GM19324 (cell line): Measurements from ENCODE around the gene GLG1.
A peak's percentile ranks its signal among the peaks of the same experiment; 100 is the strongest.
"Not testable (repeated sequence)": the region's sequence is repeated elsewhere in the genome, so short reads cannot be mapped to it uniquely, and the experiment has no call there.

Experiments
- ATAC-seq: cut with Tn5 transposase; IDR thresholded peaks from one replicate; pipeline ENCODE4 v1.9.1; 2021; ENCODE audit warnings: mild to moderate bottlenecking, moderate library complexity; ENCODE audit not compliant: unreplicated experiment, low FRiP score

GLG1 gene

DNA sequence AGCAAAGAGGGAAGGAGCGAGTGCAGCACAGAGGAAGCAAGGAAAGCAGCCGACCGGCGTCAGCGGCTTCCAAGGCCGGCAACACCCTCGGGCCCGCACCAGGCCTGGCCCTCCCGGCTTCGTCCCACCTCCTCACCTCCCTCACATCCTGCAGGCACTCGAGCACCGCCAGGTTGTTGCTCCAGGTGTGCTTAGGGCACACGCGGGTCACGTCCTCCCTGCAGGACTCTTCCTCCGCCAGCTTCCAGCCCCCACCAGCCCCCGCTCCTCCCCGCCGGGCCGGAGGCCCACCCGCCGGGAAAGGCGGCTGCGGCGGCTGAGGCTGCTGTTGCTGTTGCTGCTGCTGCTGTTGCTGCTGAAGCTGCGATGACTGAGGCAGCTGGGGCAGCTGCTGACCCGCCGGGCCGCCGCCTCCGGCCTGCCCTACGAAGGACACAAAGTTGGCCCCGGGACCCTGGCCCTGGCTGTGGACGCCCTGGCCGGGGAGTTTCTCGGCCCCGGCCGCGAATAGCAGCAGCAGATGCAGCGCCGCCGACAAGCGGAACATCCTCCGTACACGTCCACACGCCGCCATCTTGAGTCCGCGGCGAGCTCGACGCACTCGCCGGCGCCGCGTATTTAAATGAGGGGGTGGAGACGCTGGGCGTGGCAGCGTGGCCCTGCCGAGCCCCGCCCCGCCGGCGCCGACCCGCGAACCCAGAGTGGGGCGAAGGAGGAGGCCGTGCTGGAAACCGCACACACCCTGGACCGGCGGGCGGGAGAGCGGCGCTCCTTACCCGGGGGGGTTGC, at the start of gene GLG1:
Gene GLG1, minus strand, starts transcription at position 594 of the 789 bp plus-strand sequence. Its CDS starts 20 bp downstream, at position 574.
- peak; percentile 95 for ATAC-seq

DNA sequence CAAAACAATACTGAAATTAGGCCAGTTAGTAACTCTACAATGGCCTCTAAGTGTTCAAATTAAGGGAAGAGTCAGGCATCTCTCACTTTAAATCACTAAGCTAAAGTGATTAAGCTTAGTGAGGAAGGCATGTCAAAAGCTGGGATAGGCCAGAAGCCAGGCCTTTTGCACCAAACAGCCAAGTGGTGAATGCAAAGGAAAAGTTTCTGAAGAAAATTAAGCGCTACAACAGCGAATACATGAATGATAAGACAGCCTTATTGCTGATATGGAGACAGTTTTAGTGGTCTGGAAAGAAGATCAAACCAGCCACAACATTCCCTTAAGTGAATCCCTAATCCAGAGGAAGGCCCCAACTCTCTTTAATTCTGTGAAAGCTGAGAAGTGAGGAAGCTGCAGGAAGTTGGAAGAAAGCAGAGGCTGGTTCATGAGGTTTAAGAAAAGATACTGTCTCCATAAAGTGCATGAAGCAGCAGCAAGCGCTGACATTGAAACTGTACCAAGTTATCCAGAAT, 47.7 kb upstream of the GLG1 start:
- no peak for ATAC-seq

DNA sequence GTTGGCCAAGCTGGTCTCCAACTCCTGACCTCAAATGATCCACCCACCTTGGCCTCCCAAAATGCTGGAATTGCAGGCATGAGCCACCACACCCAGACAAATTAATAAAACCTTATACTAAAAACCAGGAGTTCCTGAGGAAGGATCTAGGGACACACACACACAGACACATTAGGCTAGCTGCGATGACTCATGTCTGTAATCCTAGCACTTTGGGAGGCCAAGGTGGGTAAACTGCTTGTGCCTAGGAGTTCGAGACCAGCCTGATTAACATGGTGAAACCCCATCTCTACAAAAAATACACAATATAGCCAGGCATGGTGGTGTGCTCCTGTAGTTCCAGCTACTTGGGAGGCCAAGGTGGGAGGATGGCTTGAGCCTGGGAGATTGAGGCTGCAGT, 46.0 kb upstream of the GLG1 start:
- ATAC-seq, result not testable (repeated sequence)

DNA sequence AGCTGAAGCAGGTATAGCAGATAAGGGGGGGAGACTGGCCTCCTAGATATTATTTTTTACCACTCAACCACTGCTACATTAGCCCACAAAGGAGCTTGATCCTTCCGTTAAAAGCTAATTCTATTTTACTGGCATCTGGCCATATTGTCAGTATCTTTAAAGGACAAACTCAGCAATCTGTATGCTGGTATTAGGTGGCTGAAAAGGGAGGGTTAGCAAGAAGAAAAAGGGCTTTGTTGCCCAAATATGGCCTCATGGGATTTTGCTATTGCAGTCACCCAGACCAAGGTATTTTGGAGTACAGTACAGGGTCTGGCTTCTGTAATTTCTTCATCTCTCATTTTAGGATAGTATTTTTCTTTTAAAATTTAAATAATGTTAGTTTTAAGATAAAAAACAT, 45.3 kb upstream of the GLG1 start:
- no peak for ATAC-seq

DNA sequence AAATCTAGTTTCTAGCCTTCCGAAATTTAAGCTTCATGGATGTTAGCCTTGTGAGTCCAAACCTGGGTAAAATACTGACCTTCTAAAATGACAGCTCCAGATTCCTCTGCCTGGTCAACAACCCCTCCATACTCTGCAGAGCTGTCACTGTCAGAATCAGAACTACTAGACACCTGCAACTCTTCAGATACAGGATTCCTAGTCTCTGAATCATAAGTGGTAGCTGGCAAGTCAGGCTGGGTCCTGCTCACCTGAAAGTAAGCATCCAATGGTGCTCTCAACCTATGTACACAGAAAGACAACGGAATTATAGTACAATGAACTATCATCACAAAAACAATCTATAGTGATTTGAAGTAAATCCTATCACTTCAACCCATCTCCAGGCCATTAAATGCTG, 44.9 kb upstream of the GLG1 start:
- ATAC-seq, result no peak

DNA sequence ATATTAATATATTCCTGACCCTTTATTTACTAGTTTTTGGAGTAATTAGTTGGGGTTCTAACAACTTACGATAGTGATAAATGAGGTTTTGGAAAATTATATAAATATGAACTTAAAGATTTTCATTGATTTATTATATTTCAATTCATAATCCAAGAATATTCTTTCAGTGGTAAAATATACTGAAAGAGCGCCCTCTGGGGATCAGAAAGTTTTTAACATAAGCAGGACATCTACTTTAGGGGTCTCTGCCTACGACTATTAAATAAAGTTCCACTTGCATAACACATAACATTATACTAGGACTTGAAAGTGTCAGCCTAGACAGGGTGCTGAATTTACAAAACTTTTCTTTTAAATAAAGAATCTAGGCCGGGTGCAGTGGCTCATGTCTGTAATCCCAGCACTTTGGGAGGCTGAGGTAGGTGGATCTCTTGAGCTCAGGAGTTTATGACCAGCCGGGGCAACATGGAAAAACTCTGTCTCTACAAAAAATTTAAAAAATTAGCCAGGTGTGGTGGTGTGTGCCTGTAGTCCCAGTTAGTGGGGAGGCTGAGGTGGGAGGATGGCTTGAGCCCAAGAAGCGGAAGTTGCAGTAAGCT, 44.2 kb upstream of the GLG1 start:
- no peak for ATAC-seq

DNA sequence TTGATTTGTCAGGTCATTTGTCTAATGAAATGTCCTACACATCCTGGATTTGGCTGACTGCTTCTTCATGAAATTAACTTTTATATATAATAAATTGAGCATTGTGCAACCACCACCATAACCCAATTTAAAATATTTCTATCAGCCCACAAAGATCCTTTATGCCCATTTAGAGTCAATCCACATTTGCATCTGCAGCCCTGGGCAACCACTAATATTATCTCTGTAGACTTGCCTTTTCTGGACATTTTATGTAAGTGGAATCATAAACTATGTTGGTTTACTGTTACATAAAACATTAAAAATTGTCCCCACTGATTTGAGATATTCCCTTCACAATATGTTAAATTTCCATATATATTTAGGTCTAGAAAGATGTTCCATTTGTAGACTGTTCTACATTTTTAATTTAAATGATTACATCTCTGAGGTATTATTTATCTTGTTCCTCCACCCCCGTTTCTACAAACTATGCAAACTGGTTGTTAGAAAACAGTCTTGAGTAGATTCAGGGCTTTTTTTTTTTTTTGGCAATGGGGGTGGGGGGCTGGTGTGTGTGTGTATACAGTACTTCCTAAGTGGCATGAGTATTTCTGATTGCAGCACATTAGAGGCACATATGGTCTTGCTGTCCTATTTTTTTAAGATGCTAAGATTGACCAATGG, 43.1 kb upstream of the GLG1 start:
- ATAC-seq, result no peak

DNA sequence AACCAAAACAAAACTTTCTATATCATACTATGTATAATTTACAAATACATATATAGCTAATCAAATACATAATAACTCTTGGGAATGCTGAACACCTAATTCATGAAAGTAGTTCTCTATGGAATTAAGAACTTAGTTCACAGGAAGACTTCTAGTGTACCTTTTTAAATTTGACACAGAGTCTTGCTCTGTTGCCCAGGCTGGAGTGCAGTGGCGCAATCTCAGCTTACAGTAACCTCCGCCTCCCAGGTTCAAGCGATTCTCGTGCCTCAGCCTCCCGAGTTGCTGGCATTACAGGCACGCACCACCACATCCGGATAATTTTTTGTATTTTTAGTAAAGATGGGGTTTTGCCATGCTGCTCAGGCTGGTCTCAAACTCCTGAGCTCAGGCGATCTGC, 35.1 kb upstream of the GLG1 start:
- ATAC-seq, result no peak

DNA sequence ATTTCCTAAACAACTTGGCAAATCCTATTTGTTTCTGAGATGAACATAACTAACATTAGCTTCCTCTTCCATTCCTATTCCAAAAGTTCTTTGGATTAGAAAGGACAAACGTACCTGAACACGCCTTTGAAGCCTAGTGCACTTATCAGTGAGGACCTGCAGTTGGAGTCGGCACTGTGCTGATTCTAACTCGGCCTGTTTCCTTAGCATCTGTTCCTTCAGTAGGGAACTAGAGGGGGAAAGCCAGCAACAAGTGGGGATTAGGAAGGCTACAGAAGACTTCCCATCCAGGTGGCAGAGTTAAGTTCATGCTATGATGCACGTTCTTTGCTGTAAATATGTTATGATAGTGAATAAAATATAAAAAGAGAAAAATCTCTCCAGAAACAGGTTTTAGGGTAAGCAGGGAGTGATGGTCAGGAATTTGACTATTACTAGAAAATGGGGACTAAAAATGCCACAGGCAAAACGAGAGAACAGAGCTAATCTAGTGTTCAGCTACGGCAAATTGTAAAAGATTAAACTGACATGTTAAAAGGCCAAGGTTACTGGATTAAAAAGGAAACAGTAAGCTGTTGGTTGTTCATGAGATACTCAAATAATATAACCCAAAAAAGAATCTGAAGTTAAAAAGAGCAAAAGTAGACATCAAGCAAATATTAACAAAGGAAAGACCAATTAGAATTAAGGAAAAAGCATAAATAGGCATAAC, 31.0 kb upstream of the GLG1 start:
- ATAC-seq, result no peak

DNA sequence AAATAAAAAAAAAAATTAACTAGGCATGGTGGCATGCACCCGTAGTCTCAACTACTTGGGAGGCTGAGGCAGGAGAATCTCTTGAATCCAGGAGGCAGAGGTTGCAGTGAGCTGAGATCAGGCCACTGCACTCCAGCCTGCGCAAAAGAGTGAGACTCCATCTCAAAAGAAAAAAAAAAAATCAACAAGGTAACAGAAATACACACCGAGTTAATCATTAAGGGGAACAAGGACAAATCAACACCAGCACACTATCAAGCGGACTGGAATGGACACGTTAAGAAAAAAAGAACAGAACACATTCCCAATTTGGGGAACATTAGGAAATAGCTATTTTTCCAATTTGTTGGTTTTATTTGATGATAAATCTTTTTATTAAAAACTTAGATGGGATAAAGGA, 28.4 kb upstream of the GLG1 start:
- no peak for ATAC-seq

DNA sequence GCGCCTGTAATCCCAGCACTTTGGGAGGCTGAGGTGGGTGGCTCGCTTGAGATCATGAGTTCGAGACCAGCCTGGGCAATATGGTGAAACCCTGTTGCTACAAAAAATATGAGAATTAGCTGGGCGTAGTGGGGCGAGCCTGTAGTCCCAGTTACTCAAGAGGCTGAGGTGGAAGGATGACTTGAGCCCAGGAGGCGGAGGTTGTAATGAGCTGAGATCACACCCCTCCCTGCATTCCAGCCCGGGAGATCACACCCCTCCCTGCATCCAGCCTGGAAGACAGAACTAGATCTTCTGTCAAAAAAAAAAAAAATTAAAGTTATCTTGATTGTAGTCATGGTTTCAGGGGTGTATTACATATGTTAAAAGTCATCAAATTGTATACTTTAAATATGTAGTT, 26.8 kb upstream of the GLG1 start:
- ATAC-seq, result no peak

DNA sequence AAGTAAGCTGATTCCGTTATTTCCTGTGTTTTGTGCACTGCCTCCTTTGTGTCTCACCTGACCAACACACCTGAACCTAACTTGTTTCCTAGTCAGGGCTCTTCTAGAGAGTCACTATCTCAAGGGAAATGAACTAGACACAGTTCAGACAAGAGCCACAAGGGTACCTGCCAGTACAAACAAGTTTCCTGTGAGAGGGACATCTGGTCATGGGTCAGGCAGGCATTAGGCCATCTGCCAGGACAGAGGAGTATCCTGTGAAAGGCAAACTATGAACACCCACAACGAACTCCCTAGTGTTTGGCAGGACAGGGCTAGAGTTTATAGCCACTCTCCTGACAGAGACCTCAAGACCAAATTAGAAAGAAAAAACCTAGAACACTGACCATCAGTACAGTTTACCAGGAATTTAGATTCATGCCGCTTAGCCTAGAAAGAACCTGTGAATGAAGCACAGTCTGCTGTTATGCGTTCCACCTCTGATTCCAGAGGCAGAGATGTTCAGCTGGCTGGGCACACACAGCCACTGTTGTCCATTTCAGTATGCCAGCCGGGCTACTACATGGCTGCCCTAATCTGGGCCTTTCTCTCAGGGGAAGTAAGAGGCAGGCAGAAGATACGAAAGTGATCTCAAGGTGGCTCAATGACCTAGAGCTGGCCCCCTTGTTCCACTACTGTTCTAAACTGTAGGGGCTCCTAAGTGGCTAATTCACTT, 20.7 kb upstream of the GLG1 start:
- no peak for ATAC-seq

DNA sequence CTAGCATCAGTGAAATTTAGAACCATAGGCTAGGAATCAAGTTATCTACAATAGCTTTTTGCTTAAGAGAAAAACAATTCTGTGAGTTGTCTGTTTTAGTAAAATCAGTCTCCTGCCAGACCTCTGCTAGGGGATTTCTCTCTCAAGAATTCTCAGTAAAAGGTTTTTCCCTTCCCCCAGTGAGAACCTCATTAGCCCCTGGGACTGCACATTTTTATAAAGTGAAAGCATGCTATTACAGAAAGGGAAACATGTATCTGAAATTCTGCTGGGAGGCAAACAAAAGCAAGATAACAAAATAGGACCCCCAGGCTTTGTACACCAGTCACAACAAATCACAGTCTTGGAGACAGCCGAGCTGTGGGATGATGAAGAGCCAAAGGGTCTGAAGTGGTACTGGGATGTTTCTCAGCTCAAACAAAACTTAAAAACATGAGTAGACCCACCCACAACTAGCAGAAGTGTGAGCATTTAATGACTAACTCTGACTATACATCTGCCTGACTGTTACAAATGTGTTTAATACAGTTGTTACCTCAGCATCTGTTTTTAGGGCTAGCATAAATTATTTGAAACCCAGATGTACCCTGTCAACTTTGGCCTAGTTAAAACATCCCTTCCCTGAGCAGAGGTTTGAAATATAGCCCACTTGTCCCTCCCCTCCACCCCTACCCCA, 20.0 kb upstream of the GLG1 start:
- no peak for ATAC-seq

DNA sequence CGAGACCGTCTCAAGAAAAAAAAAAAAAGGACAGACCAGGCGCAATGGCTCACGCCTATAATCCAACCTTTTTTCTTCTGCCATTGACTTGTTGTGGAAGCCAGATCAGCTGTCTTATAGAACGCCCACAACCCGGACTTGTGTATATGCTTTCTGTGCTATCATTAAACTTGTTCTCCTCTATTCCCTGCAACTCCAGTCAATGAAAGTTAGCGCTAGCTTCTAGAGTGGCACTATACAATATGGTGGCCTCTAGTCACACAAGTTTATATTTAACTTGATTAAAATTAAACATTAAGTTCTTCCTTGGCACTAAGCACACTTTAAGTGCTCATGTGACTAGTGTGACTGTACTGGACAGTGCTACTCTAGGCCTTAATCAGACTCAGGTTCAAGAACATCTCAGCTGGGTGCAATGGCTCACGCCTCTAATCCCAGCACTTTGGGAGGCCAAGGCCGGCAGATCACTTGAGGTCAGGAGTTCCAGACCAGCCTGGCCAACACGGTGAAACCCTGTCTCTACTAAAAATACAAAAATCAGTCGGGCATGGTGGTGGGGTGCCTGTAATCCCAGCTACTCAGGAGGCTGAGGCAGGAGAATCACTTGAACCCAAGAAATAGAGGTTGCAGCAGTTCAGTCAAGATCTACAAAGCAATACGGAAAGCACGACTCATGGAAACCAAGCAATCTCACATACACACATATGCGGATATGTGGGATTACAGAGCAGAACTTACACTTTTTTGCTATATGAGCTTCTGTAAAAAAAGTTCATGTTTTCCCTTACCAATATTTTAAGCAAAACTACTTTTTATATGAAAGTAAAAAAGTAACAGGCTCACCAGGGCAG, 18.8 kb upstream of the GLG1 start:
- no peak for ATAC-seq

DNA sequence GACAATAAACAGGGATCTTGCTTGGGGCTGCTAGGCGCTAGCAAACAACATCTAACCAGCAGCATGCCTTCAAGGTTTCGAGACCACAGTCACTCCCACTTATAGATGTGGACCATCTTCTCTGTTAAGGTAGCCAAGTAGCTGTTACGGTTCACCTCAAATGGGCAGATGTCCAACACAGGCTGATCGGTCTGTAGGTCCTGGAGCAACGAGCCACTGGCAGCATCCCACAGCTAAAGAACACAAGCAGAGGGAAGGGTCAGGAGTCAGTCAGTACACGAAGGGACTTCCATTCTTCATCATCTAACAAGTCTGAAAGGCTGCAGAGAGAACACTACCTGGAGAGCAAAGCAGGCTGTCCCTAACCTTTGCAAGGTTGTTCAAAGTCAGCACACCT, 16.9 kb upstream of the GLG1 start:
- no peak for ATAC-seq

DNA sequence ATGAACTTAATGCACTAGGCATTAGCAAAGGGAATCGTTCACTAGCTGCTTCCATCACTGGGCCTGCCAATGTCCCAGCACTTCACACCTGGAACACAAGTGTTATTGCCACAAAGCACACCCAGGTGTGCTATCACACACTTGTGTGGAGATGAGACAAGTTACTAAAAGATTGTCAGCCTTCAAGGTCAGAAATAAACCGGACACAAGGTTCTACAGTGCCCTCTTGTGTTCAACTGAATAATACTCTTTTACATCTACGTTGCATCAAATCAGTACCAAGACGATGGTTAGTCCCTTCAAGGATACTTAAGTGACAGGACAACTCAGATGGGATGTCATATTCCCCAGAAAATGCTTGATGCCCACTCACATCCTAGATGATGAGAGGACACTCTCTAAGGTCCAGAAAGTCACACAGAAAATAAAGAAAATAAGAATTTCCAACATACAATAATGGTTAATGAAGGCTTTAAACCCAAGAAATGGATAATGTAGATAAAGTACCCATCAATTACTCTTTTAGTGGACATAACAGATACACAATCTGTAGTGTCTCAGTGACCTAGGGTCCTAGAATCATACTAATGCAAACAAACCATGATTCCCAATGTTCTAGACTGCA, 16.4 kb upstream of the GLG1 start:
- no peak for ATAC-seq

DNA sequence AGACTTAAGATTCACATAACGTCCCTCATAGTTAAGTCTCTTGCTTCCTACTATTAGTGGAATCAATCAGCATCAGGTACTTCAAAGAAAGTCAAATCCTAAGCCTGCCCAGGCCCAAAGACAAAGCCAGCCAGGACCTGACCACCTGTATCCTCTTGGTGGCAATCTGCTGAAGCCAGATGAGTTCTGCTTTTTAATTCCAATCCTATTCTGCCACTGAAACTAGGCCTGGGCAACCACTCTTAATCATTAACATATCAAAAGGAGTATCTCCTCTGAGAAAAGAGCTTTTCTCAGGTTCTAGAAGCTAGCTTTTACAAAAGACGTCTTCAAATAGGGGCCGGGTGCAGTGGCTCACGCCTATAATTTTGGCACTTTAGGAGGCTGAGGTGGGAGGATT, 15.1 kb upstream of the GLG1 start:
- ATAC-seq, result no peak

DNA sequence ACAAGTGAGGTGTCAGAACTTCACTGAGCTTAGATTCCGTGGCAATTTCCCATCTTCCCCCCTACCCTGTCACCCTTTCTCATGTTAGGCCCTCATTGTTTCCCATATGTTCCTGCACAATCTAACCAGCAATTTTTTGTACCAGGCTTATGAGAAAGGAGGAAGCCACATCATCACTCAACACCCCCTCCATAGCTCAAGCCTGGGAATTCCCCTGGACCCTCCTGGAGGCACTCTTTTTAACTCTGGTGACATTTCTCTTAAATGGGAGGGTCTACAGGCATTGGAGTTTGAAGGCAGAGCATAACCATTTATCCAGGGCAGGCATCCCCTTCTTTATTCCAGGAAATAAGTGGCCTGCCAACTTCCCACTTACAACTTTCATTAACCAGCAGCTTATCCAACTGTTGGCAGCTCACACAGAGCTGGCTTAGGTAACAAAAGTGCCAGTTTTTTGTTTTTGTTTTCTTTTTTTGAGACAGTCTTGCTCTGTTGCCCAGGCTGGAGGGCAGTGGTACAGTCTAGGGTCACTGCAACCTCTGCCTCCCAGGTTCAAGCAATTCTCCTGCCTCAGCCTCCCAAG, 10.4 kb upstream of the GLG1 start:
- no peak for ATAC-seq
